K562 (cell line): ENCODE data around the gene PLXDC2. TPM values are rescaled to one million over a fixed set of nuclear protein-coding genes. Genes with fewer than 3 reads are reported as not detected.

ENCODE experiments used
- ATAC-seq: fragments of 200-7000 bp; cut with Tn5 transposase; 3 replicates; pipeline ENCODE4 v1.9.1; 2020; ENCODE audit warnings: moderate library complexity
- BruUV-seq: library from RNA; stranded (reverse); fragments of 400-500 nt; replicated peaks from 2 replicates; lab custom pipeline; 2021; lab: Mats Ljungman, UMichigan
- CTCF ChIA-PET: fragments of 300-600 bp; formaldehyde crosslinking; extraction: SDS; loops from one replicate; lab custom pipeline; 2021; ENCODE audit warnings: low intra/inter-chr PET ratio; lab: Yijun Ruan, JAX
- POLR2A ChIA-PET: fragments of 300-600, 350-650 bp; sonication (Branson Sonifier 250); formaldehyde crosslinking; extraction: SDS; loops from one replicate; lab custom pipeline; 2021; ENCODE audit warnings: antibody characterized with exemption, inconsistent platforms; lab: Yijun Ruan, JAX
- DNase-seq, 4 experiments: peaks; one replicate each; pipeline versions ENCODE4 v3.0.0 to v3.0.0-alpha.2; 2011 to 2018; ENCODE audit warnings: low spot score in 3 of 4, mixed read lengths in 3 of 4; ENCODE audit errors: extremely low read depth in 1 of 4
- FAIRE-seq: peaks from 2 replicates; lab custom pipeline; 2011; peaks lifted over from hg19 to GRCh38; lab: Jason Lieb, UNC
- H2AFZ ChIP-seq: 2 replicates; pipeline ENCODE4 v1.6.0; 2011; ENCODE audit warnings: low read depth, low read length, control low read depth, inconsistent platforms
- H3K27ac ChIP-seq: fragments of 200-600 bp; 3 replicates; pipeline ENCODE4 v1.8.0; 2011; ENCODE audit warnings: low read depth, mild to moderate bottlenecking, control low read depth, inconsistent platforms, low read length, moderate library complexity, mixed read lengths; ENCODE audit errors: extremely low read depth
- H3K27me3 ChIP-seq, 2 experiments: fragments of 300-600 bp in 1 of 2; 2 replicates in 1 of 2; 3 replicates in 1 of 2; pipeline versions ENCODE4 v1.6.0 to v1.8.0; 2011; ENCODE audit warnings: inconsistent platforms in 2 of 2, low read length in 2 of 2, mild to moderate bottlenecking in 1 of 2, mixed read lengths in 1 of 2, moderate library complexity in 1 of 2; ENCODE audit not compliant: control insufficient read depth in 2 of 2, insufficient read depth in 2 of 2
- H3K36me3 ChIP-seq: fragments of 300-600 bp; 3 replicates; pipeline ENCODE4 v1.8.0; 2011; ENCODE audit warnings: mild to moderate bottlenecking, low read length, inconsistent platforms; ENCODE audit not compliant: control insufficient read depth, insufficient read depth
- H3K4me1 ChIP-seq, 2 experiments: fragments of 200-600 bp in 1 of 2; replicated peaks in 1 of 2; 2 replicates in 1 of 2; 3 replicates in 1 of 2; pipeline versions ENCODE4 v1.5.1 to v1.8.0; 2011; ENCODE audit warnings: inconsistent platforms in 2 of 2, low read length in 2 of 2, mild to moderate bottlenecking in 1 of 2, mixed read lengths in 1 of 2, moderate library complexity in 1 of 2; ENCODE audit not compliant: control insufficient read depth in 2 of 2, insufficient read depth in 2 of 2
- H3K4me2 ChIP-seq: 2 replicates; pipeline ENCODE4 v1.6.1; 2011; ENCODE audit warnings: low read length, control low read depth, inconsistent platforms, mixed read lengths; ENCODE audit not compliant: insufficient read depth
- H3K4me3 ChIP-seq: fragments of 200-600 bp; sonication (generic), shearing (Covaris generic); 2 replicates; pipeline ENCODE4 v1.5.1; 2016; ENCODE audit warnings: control low read depth, inconsistent platforms
- H3K79me2 ChIP-seq: fragments of 200-600 bp; 3 replicates; pipeline ENCODE4 v1.8.0; 2011; ENCODE audit warnings: low read length, inconsistent platforms; ENCODE audit not compliant: control insufficient read depth, insufficient read depth
- H3K9ac ChIP-seq, 2 experiments: 2 replicates each; pipeline versions ENCODE4 v1.6.0 to v1.6.1; 2011; ENCODE audit warnings: low read depth in 2 of 2, low read length in 2 of 2, control low read depth in 1 of 2, inconsistent platforms in 1 of 2, mild to moderate bottlenecking in 1 of 2, mixed read lengths in 1 of 2; ENCODE audit not compliant: insufficient read depth in 1 of 2
- H3K9me1 ChIP-seq: one replicate; pipeline ENCODE4 v1.6.0; 2011; ENCODE audit warnings: inconsistent platforms, mild to moderate bottlenecking, low read length, moderate library complexity; ENCODE audit not compliant: control insufficient read depth, insufficient read depth
- H3K9me3 ChIP-seq: replicated peaks from 2 replicates; pipeline ENCODE4 v1.5.1; 2011; ENCODE audit warnings: low read depth, low read length, inconsistent platforms; ENCODE audit not compliant: control insufficient read depth, insufficient read depth
- H4K20me1 ChIP-seq: replicated peaks from 2 replicates; pipeline ENCODE4 v1.6.1; 2011; ENCODE audit warnings: low read length, inconsistent platforms, mixed read lengths; ENCODE audit not compliant: control insufficient read depth, insufficient read depth
- CEBPG ChIP-seq, 3 experiments: fragments of 200-800 bp in 1 of 3; sonication (Bioruptor generic) in 1 of 3; sonication (generic) in 1 of 3; formaldehyde crosslinking in 1 of 3; IDR thresholded peaks in 2 of 3; conservative IDR thresholded peaks in 1 of 3; 2 replicates each; pipeline versions ENCODE4 v1.6.1 to v1.8.0; 2016 to 2022; ENCODE audit warnings: missing compliant biosample characterization in 2 of 3, missing genetic modification characterization in 2 of 3, mild to moderate bottlenecking in 1 of 3, missing genetic modification reagents in 1 of 3
- DIDO1 ChIP-seq: fragments of 450-650 bp; IDR thresholded peaks from 2 replicates; pipeline ENCODE4 v1.6.1; 2016; ENCODE audit warnings: low read depth, missing biosample characterization, missing genetic modification characterization
- MCM7 ChIP-seq, 2 experiments: fragments of 450-650 bp; IDR thresholded peaks; 2 replicates each; pipeline ENCODE4 v1.6.1; 2016 to 2018
- PBX2 ChIP-seq, 2 experiments: IDR thresholded peaks in 1 of 2; conservative IDR thresholded peaks in 1 of 2; 2 replicates each; pipeline ENCODE4 v1.6.1; 2016; ENCODE audit warnings: low read depth in 2 of 2, mild to moderate bottlenecking in 1 of 2, missing compliant biosample characterization in 1 of 2, missing genetic modification characterization in 1 of 2, moderate library complexity in 1 of 2
- POLR3A ChIP-seq: IDR thresholded peaks from 2 replicates; pipeline ENCODE4 v1.6.1; 2011; ENCODE audit warnings: borderline replicate concordance, mild to moderate bottlenecking, moderate library complexity; ENCODE audit not compliant: insufficient read length, insufficient read depth; ENCODE audit errors: extremely low read depth
- ZKSCAN3 ChIP-seq: fragments of 250-450 bp; sonication (Bioruptor Pico); IDR thresholded peaks from 2 replicates; pipeline ENCODE4 v1.4.0; 2020
- WGBS: fragments of 100-300 bp; shearing (Covaris generic); methylation state at CpG from one replicate; pipeline ENCODE4 v1.1.6; 2016; ENCODE audit warnings: low coverage, mixed read lengths; ENCODE audit not compliant: insufficient coverage; ENCODE audit errors: missing lambda C conversion rate; 5-methylcytosine and 5-hydroxymethylcytosine counted together
- in situ Hi-C: fragments of 300-500 bp; cut with MboI; formaldehyde crosslinking; loops from 4 replicates; pipeline ENCODE4 v1.15.0; 2018; ENCODE audit warnings: inconsistent platforms, mixed read lengths
- intact Hi-C: fragments of 100-400 bp; cut with micrococcal nuclease; formaldehyde crosslinking; loops from 2 replicates; pipeline ENCODE4 v1.14.2; 2022
- polyA plus RNA-seq, 8 experiments: library from polyadenylated mRNA; depleted of rRNA in 4 of 8; stranded (reverse) in 5 of 8; unstranded in 3 of 8; fragments of >200 nt; fragmentation: Nextera tagmentation in 2 of 8; fragmentation: Illumina TruSeq in 1 of 8; extraction: Ambion mirVana in 2 of 8; extraction: Trizol in 1 of 8; gene quantifications; 2 replicates each; pipeline versions ENCODE4 v1.2.1 to v1.2.3, GENCODE V29; 2011 to 2014; ENCODE audit warnings: inconsistent platforms in 1 of 8, missing spikeins in 1 of 8
- total RNA-seq, 7 experiments: library from RNA; depleted of rRNA in 6 of 7; stranded (reverse); fragments of >200 nt in 6 of 7; fragmentation: Illumina TruSeq in 2 of 7; extraction: Trizol in 2 of 7; gene quantifications; 2 replicates each; pipeline versions ENCODE4 v1.2.1 to v1.2.3, GENCODE V29; 2011 to 2021; ENCODE audit warnings: low replicate concordance in 1 of 7

The PLXDC2 gene
- total and polyA plus RNA-seq, 9 of the 15 experiments (the other 6 are each of a cell fraction or from before 2014, with no cell fraction given), result 0.01 to 0.33 (median 0.10) TPM; not detected in 3

- TF ChIP-seq PBX2 (CRISPR knock-in tag; IDR thresholded peaks at IDR 0.05; ENCODE audit: low read depth) (no peak), PBX2 (tag; conservative IDR thresholded peaks at IDR 0.05; ENCODE audit: low read depth) (no peak), MCM7 (IDR thresholded peaks at IDR 0.05) (no peak), DIDO1 (tag) (no peak), ZKSCAN3 (CRISPR knock-in tag) (no peak)
Observed at GRCh38 chr10:20089879-20090278, 273.6 kb downstream of the PLXDC2 start (continued).

- H2AFZ ChIP-seq, result no peak overlapping the region
- H3K4me2 ChIP-seq, result no peak overlapping the region
- in situ Hi-C loops, result no loop called here
- CTCF ChIA-PET, result no interaction called here
- no peak for DNase-seq
- FAIRE-seq, result no peak
- no peaks in the 10 kb centered on the region for H3K79me2 ChIP-seq
- POLR2A ChIA-PET, result no interaction called here
- no peak overlapping the region for H3K4me3 ChIP-seq
- H3K36me3 ChIP-seq, result no peaks in the 10 kb centered on the region
- no peaks in the 10 kb centered on the region for H3K4me1 ChIP-seq
- no peaks in the 10 kb centered on the region for H3K9me3 ChIP-seq
- WGBS, result 0% methylated on average over 2 of the region's 3 CpGs
- TF ChIP-seq CEBPG (CRISPR knock-in tag; IDR thresholded peaks at IDR 0.05) (no peak), CEBPG (tag; conservative IDR thresholded peaks at IDR 0.05 in 1 of 2, IDR thresholded peaks at IDR 0.05 in 1 of 2) (no peak), POLR3A (no peak)
- no peak overlapping the region for H3K27ac ChIP-seq
- intact Hi-C loops, result no loop called here
- H3K9me1 ChIP-seq, result no peaks in the 10 kb centered on the region
- BruUV-seq, result no TSS peak
- ATAC-seq, result no peak
- no peaks in the 10 kb centered on the region for H3K27me3 ChIP-seq
- no peaks in the 10 kb centered on the region for H4K20me1 ChIP-seq
- no peak overlapping the region for H3K9ac ChIP-seq
Observed at GRCh38 chr10:20090831-20091230, 274.6 kb downstream of the PLXDC2 start.
